GM23338 (cell line): ENCODE measurements around the gene ZCCHC9.

Source experiments
- CREB1 ChIP-seq: fragments of 250-450 bp; sonication (Bioruptor Pico); IDR thresholded peaks from 2 replicates; pipeline ENCODE4 v1.5.0; 2020; ENCODE audit warnings: low read depth, mild to moderate bottlenecking, moderate library complexity
- ETS1 ChIP-seq: IDR thresholded peaks from 2 replicates; pipeline ENCODE4 v1.6.1; 2016; ENCODE audit warnings: antibody characterized with exemption
- EZH2 ChIP-seq: fragments of 200-600 bp; sonication (generic); IDR thresholded peaks from one replicate; pipeline ENCODE4 v1.8.0; 2017; ENCODE audit warnings: antibody characterized with exemption, mild to moderate bottlenecking, low read depth; ENCODE audit not compliant: unreplicated experiment
- EZH2phosphoT487 ChIP-seq: fragments of 200-600 bp; sonication (generic); IDR thresholded peaks from one replicate; pipeline ENCODE4 v1.8.1; 2018; ENCODE audit warnings: antibody characterized with exemption; ENCODE audit not compliant: unreplicated experiment
- JUNB ChIP-seq: IDR thresholded peaks from one replicate; pipeline ENCODE4 v1.6.1; 2016; ENCODE audit warnings: antibody characterized with exemption; ENCODE audit not compliant: unreplicated experiment
- POLR2AphosphoS5 ChIP-seq: IDR thresholded peaks from 2 replicates; pipeline ENCODE4 v1.6.1; 2016; ENCODE audit warnings: antibody characterized with exemption, low read depth
- REST ChIP-seq: IDR thresholded peaks from one replicate; pipeline ENCODE4 v1.6.1; 2018; ENCODE audit warnings: antibody characterized with exemption; ENCODE audit not compliant: unreplicated experiment
- STAT1 ChIP-seq: IDR thresholded peaks from one replicate; pipeline ENCODE4 v1.6.1; 2016; ENCODE audit warnings: antibody characterized with exemption; ENCODE audit not compliant: unreplicated experiment
- ZNF114 ChIP-seq: fragments of 250-450 bp; sonication (Bioruptor Pico); IDR thresholded peaks from 2 replicates; pipeline ENCODE4 v1.5.0; 2020; ENCODE audit warnings: mild to moderate bottlenecking, moderate library complexity
- ZNF462 ChIP-seq: fragments of 250-450 bp; sonication (Bioruptor Pico); IDR thresholded peaks from 2 replicates; pipeline ENCODE4 v1.5.0; 2020; ENCODE audit warnings: mild to moderate bottlenecking, moderate library complexity
- TF ChIP-seq, protein P1 (sequence below), 2 experiments: fragments of 200-600 bp in 1 of 2; sonication (generic) in 1 of 2; conservative IDR thresholded peaks; 2 replicates each; pipeline versions ENCODE4 v1.5.1 to v1.6.1; 2016 to 2017; ENCODE audit warnings: antibody characterized with exemption in 2 of 2, low read depth in 2 of 2, mild to moderate bottlenecking in 2 of 2, moderate library complexity in 1 of 2

- TF ChIP-seq, protein P1, sequence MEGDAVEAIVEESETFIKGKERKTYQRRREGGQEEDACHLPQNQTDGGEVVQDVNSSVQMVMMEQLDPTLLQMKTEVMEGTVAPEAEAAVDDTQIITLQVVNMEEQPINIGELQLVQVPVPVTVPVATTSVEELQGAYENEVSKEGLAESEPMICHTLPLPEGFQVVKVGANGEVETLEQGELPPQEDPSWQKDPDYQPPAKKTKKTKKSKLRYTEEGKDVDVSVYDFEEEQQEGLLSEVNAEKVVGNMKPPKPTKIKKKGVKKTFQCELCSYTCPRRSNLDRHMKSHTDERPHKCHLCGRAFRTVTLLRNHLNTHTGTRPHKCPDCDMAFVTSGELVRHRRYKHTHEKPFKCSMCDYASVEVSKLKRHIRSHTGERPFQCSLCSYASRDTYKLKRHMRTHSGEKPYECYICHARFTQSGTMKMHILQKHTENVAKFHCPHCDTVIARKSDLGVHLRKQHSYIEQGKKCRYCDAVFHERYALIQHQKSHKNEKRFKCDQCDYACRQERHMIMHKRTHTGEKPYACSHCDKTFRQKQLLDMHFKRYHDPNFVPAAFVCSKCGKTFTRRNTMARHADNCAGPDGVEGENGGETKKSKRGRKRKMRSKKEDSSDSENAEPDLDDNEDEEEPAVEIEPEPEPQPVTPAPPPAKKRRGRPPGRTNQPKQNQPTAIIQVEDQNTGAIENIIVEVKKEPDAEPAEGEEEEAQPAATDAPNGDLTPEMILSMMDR (conservative IDR thresholded peaks at IDR 0.05; ENCODE audit: low read depth in 2 of 2), result no peak
- TF ChIP-seq ZNF114 (CRISPR knock-in tag) (no peak), ZNF462 (no peak), ETS1 (no peak), JUNB (no peak), EZH2 (no peak), POLR2AphosphoS5 (no peak), STAT1 (no peak), CREB1 (no peak), EZH2phosphoT487 (no peak), REST (no peak)
These were observed 491 bp upstream of the ZCCHC9 start for GRCh38 chr5:81300921-81301270.
